HepG2 (cell line): ENCODE measurements around the gene UACA. TPM values are rescaled to one million over a fixed set of nuclear protein-coding genes. Genes with fewer than 3 reads are reported as not detected.
A peak's percentile ranks its signal among the peaks of the same experiment; 100 is the strongest.

ENCODE experiments used
- CREB3 ChIP-seq: sonication (generic); formaldehyde crosslinking; IDR thresholded peaks from 2 replicates; pipeline ENCODE4 v1.5.0; 2020; ENCODE audit warnings: missing genetic modification reagents
- HNF1A ChIP-seq, 2 experiments: sonication (generic) in 1 of 2; formaldehyde crosslinking in 1 of 2; IDR thresholded peaks; 2 replicates each; pipeline versions ENCODE4 v1.4.0 to v1.6.1; 2016 to 2020; ENCODE audit warnings: borderline replicate concordance in 1 of 2, low read depth in 1 of 2, mild to moderate bottlenecking in 1 of 2, missing genetic modification reagents in 1 of 2
- ZNF10 ChIP-seq: sonication (generic); formaldehyde crosslinking; IDR thresholded peaks from 2 replicates; pipeline ENCODE4 v1.4.0; 2020; ENCODE audit warnings: mild to moderate bottlenecking, low read depth, missing genetic modification reagents, borderline replicate concordance
- ZNF331 ChIP-seq: sonication (generic); formaldehyde crosslinking; IDR thresholded peaks from 2 replicates; pipeline ENCODE4 v1.4.0; 2020; ENCODE audit warnings: missing genetic modification reagents
- ZNF646 ChIP-seq: sonication (generic); formaldehyde crosslinking; IDR thresholded peaks from 2 replicates; pipeline ENCODE4 v1.9.0; 2021; ENCODE audit warnings: mild to moderate bottlenecking, missing genetic modification reagents
- ZNF782 ChIP-seq: sonication (generic); formaldehyde crosslinking; IDR thresholded peaks from 2 replicates; pipeline ENCODE4 v1.4.0; 2020; ENCODE audit warnings: missing genetic modification reagents, mild to moderate bottlenecking, borderline replicate concordance
- polyA plus RNA-seq, 8 experiments: library from polyadenylated mRNA; depleted of rRNA in 3 of 8; stranded (reverse) in 7 of 8; unstranded in 1 of 8; fragments of >200 nt; fragmentation: Illumina TruSeq in 4 of 8; extraction: Trizol in 4 of 8; gene quantifications; 2 replicates each; pipeline versions ENCODE4 v1.2.1 to v1.2.3, GENCODE V29; 2011 to 2016; ENCODE audit warnings: low read depth in 4 of 8, missing spikeins in 1 of 8, mixed read lengths in 1 of 8; ENCODE audit not compliant: insufficient read depth in 1 of 8
- total RNA-seq, 5 experiments: library from RNA; depleted of rRNA; stranded (reverse); fragments of >200 nt; fragmentation: Illumina TruSeq; extraction: Trizol; gene quantifications; 2 replicates each; pipeline ENCODE4 v1.2.3, GENCODE V29; 2016; ENCODE audit warnings: low read depth in 1 of 5
- TF ChIP-seq, protein P1 (sequence below): sonication (generic); formaldehyde crosslinking; IDR thresholded peaks from 2 replicates; pipeline ENCODE4 v1.5.0; 2020; ENCODE audit warnings: mild to moderate bottlenecking, missing genetic modification reagents
- TF ChIP-seq, protein P2 (sequence below): sonication (generic); formaldehyde crosslinking; IDR thresholded peaks from 2 replicates; pipeline ENCODE4 v1.5.1; 2020; ENCODE audit warnings: mild to moderate bottlenecking, missing genetic modification reagents

Gene UACA
- total and polyA plus RNA-seq, 2 of the 13 experiments (the other 11 are each of a cell fraction or from before 2014, with no cell fraction given): 17.8 to 39.2 TPM

DNA sequence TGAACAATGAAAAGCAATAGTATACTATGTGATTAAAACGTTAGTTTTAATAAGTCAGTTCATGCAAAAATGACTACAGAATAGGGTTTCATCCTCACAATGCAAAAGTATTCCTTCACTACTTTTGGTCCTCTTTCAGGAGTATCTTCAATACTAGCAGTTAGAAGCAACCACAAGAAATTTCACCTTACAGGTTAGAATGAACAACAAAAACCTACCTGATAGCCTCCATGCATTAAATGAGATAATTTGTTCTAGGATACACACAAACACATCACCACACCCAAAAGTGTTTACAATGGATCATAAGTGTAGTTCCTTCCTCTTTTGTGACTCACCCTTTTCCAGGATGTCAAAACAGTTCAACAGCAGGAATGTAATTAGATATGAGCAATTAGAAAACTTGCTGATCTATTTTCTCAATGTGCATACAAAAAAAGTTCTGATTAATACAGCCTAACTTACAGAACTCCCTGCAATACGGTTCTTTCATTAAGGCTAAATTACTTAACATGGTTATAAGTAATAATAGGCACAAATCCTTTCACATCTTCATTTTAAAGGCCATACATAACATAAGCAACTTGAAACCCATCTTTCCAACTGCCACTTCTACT, 21.6 kb downstream of the UACA start (continued):
- TF ChIP-seq, protein P1, sequence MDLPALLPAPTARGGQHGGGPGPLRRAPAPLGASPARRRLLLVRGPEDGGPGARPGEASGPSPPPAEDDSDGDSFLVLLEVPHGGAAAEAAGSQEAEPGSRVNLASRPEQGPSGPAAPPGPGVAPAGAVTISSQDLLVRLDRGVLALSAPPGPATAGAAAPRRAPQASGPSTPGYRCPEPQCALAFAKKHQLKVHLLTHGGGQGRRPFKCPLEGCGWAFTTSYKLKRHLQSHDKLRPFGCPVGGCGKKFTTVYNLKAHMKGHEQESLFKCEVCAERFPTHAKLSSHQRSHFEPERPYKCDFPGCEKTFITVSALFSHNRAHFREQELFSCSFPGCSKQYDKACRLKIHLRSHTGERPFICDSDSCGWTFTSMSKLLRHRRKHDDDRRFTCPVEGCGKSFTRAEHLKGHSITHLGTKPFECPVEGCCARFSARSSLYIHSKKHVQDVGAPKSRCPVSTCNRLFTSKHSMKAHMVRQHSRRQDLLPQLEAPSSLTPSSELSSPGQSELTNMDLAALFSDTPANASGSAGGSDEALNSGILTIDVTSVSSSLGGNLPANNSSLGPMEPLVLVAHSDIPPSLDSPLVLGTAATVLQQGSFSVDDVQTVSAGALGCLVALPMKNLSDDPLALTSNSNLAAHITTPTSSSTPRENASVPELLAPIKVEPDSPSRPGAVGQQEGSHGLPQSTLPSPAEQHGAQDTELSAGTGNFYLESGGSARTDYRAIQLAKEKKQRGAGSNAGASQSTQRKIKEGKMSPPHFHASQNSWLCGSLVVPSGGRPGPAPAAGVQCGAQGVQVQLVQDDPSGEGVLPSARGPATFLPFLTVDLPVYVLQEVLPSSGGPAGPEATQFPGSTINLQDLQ: no peak
- TF ChIP-seq ZNF646 (CRISPR knock-in tag) (peak; percentile 50; the same call in 1 of the 2 replicates), ZNF10 (CRISPR knock-in tag) (no peak), HNF1A (IDR thresholded peaks at IDR 0.05; ENCODE audit: low read depth) (no peak), HNF1A (CRISPR knock-in tag; IDR thresholded peaks at IDR 0.05; ENCODE audit: borderline replicate concordance) (no peak), ZNF331 (CRISPR knock-in tag) (no peak), ZNF782 (CRISPR knock-in tag) (no peak), CREB3 (CRISPR knock-in tag) (no peak)
- TF ChIP-seq, protein P2, sequence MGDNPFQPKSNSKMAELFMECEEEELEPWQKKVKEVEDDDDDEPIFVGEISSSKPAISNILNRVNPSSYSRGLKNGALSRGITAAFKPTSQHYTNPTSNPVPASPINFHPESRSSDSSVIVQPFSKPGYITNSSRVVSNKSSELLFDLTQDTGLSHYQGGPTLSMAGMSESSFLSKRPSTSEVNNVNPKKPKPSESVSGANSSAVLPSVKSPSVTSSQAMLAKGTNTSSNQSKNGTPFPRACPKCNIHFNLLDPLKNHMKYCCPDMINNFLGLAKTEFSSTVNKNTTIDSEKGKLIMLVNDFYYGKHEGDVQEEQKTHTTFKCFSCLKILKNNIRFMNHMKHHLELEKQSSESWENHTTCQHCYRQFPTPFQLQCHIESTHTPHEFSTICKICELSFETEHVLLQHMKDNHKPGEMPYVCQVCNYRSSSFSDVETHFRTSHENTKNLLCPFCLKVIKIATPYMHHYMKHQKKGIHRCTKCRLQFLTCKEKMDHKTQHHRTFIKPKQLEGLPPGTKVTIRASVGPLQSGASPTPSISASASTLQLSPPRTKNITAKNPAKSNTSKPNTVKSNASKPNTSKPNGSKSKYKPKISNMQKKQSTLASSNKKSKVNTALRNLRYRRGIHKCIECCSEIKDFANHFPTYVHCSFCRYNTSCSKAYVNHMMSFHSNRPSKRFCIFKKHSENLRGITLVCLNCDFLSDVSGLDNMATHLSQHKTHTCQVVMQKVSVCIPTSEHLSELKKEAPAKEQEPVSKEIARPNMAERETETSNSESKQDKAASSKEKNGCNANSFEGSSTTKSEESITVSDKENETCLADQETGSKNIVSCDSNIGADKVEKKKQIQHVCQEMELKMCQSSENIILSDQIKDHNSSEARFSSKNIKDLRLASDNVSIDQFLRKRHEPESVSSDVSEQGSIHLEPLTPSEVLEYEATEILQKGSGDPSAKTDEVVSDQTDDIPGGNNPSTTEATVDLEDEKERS (CRISPR knock-in tag): no peak
